ENCODE measurements around the gene ELP2. TPM values are rescaled to one million over a fixed set of nuclear protein-coding genes. Genes with fewer than 3 reads are reported as not detected.

The ELP2 gene
- total RNA-seq, 1 experiment from 2014 or later: 47.3 TPM

- no peaks in the 10 kb centered on the region for H3F3A ChIP-seq (ENCODE audit: low read length, unreplicated experiment)
- H2AFZ ChIP-seq (ENCODE audit: low read length): no peak overlapping the region
- no peak overlapping the region for H3K9ac ChIP-seq (ENCODE audit: low read length)
- ChIA-PET POLR2A (ENCODE audit: unreplicated experiment) (no interaction called here), CTCF (no interaction called here)
- H3K4me2 ChIP-seq (ENCODE audit: low read length): no peak overlapping the region
- no peak for ATAC-seq
- H3K9me3 ChIP-seq (ENCODE audit: low read length): no peaks in the 10 kb centered on the region
- TF ChIP-seq EZH2 (IDR thresholded peaks at IDR 0.05; ENCODE audit: low read length, unreplicated experiment) (no peak), CTCF (conservative IDR thresholded peaks at IDR 0.05; ENCODE audit: low read depth, low read length) (no peak), EZH2phosphoT487 (IDR thresholded peaks at IDR 0.05; ENCODE audit: borderline replicate concordance, low read length) (no peak)
- BruUV-seq (replicated peaks): no TSS peak
- H3K4me1 ChIP-seq (ENCODE audit: insufficient read depth, low read length): no peaks in the 10 kb centered on the region
- H3K9me2 ChIP-seq (replicated peaks; ENCODE audit: low read length): no peaks in the 10 kb centered on the region
- H3K4me3 ChIP-seq (ENCODE audit: low read length): no peak overlapping the region
- no peak overlapping the region for H3K27ac ChIP-seq (ENCODE audit: low read length)
- no peaks in the 10 kb centered on the region for H3K79me2 ChIP-seq (ENCODE audit: low read length)
- no peaks in the 10 kb centered on the region for H3K36me3 ChIP-seq (ENCODE audit: low read depth, low read length)
- DNase-seq: no peak
- intact Hi-C loops (cut with micrococcal nuclease): no loop called here
- H4K20me1 ChIP-seq (ENCODE audit: low read length): no peaks in the 10 kb centered on the region
- H3K27me3 ChIP-seq (ENCODE audit: low read length): no peaks in the 10 kb centered on the region
Measured at GRCh38 chr18:36201765-36202164, 72.1 kb downstream of the ELP2 start.

- Histone ChIP-seq H3K9me2 (replicated peaks; ENCODE audit: low read length) (no peaks in the 10 kb centered on the region), H3K27ac (ENCODE audit: low read length) (no peak overlapping the region), H3K9me3 (ENCODE audit: low read length) (no peaks in the 10 kb centered on the region), H3K4me1 (ENCODE audit: insufficient read depth, low read length) (no peaks in the 10 kb centered on the region), H4K20me1 (ENCODE audit: low read length) (no peaks in the 10 kb centered on the region), H3K79me2 (ENCODE audit: low read length) (no peaks in the 10 kb centered on the region), H3K9ac (ENCODE audit: low read length) (no peak overlapping the region), H3K36me3 (ENCODE audit: low read depth, low read length) (no peaks in the 10 kb centered on the region), H2AFZ (ENCODE audit: low read length) (no peak overlapping the region), H3K4me2 (ENCODE audit: low read length) (no peak overlapping the region), H3K4me3 (ENCODE audit: low read length) (no peak overlapping the region), H3F3A (ENCODE audit: low read length, unreplicated experiment) (no peaks in the 10 kb centered on the region), H3K27me3 (ENCODE audit: low read length) (no peaks in the 10 kb centered on the region)
- no peak for TF ChIP-seq CTCF (conservative IDR thresholded peaks at IDR 0.05; ENCODE audit: low read depth, low read length)
- no peak for TF ChIP-seq EZH2phosphoT487 (IDR thresholded peaks at IDR 0.05; ENCODE audit: borderline replicate concordance, low read length)
- no peak for TF ChIP-seq EZH2 (IDR thresholded peaks at IDR 0.05; ENCODE audit: low read length, unreplicated experiment)
- POLR2A ChIA-PET (ENCODE audit: unreplicated experiment): no interaction called here
- CTCF ChIA-PET: no interaction called here
- DNase-seq: no peak
- BruUV-seq (replicated peaks): no TSS peak
- no peak for ATAC-seq
- intact Hi-C loops (cut with micrococcal nuclease): no loop called here
Measured at GRCh38 chr18:36203360-36203895, 73.7 kb downstream of the ELP2 start.

GRCh38 chr18:36205166-36205565 lies 75.5 kb downstream of the ELP2 start:
- H3K79me2 ChIP-seq (ENCODE audit: low read length): no peaks in the 10 kb centered on the region
- no peaks in the 10 kb centered on the region for H4K20me1 ChIP-seq (ENCODE audit: low read length)
- no peak overlapping the region for H3K9ac ChIP-seq (ENCODE audit: low read length)
- no peaks in the 10 kb centered on the region for H3K4me1 ChIP-seq (ENCODE audit: insufficient read depth, low read length)
- no peak overlapping the region for H3K4me3 ChIP-seq (ENCODE audit: low read length)
- no peak overlapping the region for H3K27ac ChIP-seq (ENCODE audit: low read length)
- H2AFZ ChIP-seq (ENCODE audit: low read length): no peak overlapping the region
- intact Hi-C loops (cut with micrococcal nuclease): no loop called here
- DNase-seq (no peak), ATAC-seq (no peak)
- H3K9me3 ChIP-seq (ENCODE audit: low read length): no peaks in the 10 kb centered on the region
- no peak overlapping the region for H3K4me2 ChIP-seq (ENCODE audit: low read length)
- no peaks in the 10 kb centered on the region for H3F3A ChIP-seq (ENCODE audit: low read length, unreplicated experiment)
- CTCF ChIA-PET: no interaction called here
- no peaks in the 10 kb centered on the region for H3K36me3 ChIP-seq (ENCODE audit: low read depth, low read length)
- no peaks in the 10 kb centered on the region for H3K27me3 ChIP-seq (ENCODE audit: low read length)
- no TSS peak for BruUV-seq (replicated peaks)
- no peaks in the 10 kb centered on the region for H3K9me2 ChIP-seq (replicated peaks; ENCODE audit: low read length)
- POLR2A ChIA-PET (ENCODE audit: unreplicated experiment): no interaction called here
- TF ChIP-seq CTCF (conservative IDR thresholded peaks at IDR 0.05; ENCODE audit: low read depth, low read length): no peak
- TF ChIP-seq EZH2phosphoT487 (IDR thresholded peaks at IDR 0.05; ENCODE audit: borderline replicate concordance, low read length): no peak
- no peak for TF ChIP-seq EZH2 (IDR thresholded peaks at IDR 0.05; ENCODE audit: low read length, unreplicated experiment)
